HG03280 (cell line): Measurements from ENCODE around the gene ELP4.

ENCODE experiments used
- ATAC-seq: cut with Tn5 transposase; IDR thresholded peaks from one replicate; pipeline ENCODE4 v1.9.1; 2021; ENCODE audit warnings: mild to moderate bottlenecking, moderate library complexity; ENCODE audit not compliant: unreplicated experiment

ELP4 gene

DNA sequence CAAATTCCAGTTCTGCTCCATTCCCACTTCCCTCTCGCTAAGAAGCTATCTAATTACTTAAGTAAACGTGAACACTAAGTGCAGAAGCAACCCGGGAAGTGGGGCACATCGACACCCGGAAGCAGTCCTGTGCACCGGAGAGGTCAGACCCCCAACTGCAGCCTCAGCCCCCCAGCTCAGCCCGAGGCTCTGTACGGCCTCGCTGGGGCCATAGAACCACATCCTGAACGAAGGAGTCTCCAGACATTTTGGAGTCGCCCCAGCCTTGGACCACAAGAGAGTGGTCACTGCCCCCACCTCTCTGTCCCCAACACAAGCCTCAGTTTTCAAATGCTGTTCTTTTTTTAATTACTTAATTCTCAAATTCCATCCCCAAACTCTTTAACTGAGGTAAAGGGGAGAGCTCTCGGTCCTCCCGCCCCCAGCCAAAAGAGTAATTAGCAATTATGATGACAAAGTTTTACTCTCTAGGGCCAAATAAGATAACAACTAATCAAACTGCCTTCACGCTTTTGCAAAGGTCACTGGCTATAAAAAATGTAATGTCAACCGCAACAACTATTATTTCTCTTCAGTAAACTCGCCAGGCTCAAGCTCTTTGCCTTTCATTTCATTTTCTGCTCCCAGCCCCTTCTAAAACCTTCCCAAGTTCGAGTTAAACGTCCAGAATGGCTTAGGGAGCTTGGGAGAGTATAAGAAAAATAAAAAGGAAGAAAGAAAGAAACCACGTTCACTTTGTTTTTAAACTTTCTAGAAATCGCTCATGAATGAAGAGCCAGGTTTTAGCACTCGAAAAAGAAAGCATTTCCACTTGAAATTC lies 299.4 kb downstream of the ELP4 start:
- no peak for ATAC-seq

DNA sequence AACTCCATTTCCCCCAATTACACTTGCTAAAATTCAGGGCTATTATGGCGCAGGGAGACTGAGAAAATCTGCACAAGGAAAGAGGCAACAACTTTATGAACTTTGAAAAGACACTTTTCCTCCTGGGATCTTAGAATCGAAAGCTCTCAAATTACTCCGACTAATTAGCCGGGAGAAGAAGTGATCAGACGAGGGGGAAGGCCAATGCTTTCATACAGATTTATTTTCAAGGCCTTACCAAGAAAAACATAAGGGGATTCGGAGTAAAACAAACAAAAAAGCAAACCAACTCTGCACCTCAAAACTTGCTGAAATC lies 299.9 kb downstream of the ELP4 start:
- ATAC-seq, result no peak

DNA sequence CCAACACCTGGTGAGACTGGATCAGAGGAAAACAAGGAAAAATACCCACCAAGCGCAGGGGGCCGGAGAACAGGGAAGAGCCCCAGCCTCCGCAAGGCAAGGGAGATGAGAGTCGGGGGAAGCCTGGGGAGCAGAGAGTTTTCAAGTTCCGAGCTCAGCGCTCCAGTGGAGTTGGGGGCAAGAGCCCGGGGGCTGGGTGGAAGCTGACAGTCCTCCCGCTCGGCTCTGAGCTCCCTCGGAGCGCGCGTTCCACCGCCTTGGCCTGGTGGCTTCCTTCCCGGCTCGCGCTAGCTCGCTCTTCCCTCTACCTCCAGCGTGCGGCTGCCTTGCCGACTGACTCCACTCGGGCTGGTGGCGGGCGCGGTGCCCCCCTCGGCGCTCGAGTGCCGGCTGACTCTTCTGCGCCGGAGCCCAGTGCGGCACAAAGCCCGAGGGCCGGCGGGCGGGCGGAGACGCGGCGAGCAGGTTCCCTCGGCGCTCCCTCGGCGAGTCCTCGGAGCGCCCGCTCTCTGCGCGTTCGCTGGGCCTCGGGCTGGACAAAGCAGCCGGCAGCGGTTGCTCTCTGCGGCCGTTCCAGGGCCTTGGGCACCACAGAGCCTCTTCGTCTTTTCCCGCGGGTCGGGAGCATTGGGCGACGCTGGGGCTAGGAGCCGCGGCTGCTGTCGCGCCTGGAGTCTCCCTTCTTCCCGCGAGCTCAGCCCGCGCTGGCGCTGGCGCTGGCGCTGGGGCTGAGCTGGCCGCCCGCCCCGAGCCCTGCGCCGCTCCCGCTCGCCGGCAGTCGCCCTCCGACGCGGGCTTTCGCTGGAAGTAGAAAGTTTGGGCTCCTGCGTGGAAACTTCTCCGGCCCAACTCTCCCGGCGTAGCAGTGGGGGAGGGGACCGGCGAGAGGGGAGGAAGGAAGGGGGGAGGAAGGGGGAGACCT lies 300.6 kb downstream of the ELP4 start:
- no peak for ATAC-seq

DNA sequence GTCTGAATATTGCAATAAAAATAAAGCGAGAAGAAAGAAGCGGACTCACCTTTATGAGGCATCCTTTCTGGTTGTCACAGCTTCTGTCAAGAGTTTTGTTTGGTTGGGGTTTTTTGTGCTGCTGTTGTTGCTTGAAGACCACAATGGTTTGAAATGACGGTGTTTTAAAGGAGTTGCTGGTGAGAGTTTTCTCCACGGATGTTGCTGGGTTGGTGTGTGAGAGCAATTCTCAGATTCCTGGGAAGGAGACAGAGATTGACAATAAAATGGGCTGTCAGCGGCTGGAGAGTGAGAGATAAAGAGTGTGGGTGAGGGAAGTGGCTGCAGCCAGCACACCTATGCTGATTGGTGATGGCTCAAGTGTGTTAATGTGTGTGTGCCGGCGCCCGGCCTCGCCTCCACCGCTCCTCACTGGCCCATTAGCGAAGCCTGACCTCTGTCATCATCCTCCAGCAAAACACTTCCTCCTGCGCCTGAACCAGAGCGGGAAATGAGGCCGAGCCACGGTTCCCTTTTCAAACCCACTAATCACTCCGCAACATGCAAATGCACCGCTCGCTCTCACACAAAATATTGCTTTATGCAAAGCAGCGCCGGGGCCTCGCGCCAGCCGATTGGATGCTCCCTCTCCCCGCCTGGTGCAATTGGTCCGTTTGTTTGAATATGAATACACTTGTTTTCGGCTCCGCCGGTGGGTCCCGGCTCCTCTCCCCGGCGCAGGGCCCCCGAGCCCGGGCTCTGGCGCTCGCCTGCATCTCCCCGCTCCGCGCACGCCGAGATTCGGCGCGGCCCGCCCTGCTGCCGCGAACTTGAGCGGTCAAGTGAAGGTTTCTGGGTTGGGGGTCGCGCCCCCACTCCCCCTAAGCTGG lies 301.4 kb downstream of the ELP4 start, which contains the start of gene PAX6:
TSS of gene PAX6 (minus strand) at position 544 of the 869 bp plus-strand sequence. CDS start 4,911 bp downstream, outside the sequence.
- ATAC-seq, result peak; percentile 58

DNA sequence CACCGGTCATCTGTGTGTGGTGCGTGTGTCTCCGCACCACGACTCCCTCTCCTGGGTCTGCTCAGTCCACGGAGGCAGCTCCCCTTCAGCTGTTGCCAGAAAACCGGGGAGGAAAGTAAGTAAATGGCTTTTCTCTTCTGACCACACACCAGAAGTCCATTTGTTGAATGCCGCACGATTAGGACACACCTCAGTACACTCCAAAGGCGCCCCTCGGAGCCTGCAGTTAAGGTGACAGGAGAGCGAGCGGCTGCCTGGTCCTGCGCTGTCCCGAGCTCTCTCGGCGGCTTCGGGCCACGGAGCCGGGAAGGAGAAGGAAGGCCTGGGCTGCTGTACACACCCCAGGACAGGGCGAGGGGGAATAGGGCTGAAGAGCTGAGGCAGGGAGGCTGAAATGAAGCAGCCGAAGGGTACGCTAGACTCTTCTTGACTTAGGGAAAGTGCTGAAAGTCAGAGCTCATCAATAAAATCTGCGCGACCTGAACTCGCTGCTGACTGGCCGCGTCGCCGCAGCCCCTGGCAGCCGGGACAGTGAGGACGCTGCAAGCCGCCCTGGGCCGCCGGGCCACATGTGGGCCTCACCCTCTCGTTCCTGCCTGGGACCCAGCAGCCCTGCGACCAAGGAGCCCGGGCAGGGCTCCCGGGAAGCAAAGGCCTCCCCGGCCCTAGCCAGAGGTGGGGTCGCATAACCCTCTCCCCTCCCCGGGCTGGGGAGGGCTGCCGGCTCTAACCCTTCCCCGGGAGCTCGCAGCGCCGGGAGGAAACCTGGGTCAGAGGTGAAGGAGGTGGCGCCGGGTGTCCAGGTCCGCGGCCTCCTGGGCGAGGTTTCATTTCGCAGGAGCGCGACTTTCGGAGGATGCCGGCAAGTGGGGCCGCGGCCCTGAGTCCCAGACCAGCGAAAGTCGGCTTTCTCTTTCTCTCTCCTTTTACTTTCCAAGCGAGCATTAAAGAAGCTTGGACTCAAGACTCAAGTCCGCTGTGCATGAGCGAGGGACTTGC lies 303.1 kb downstream of the ELP4 start:
- no peak for ATAC-seq

DNA sequence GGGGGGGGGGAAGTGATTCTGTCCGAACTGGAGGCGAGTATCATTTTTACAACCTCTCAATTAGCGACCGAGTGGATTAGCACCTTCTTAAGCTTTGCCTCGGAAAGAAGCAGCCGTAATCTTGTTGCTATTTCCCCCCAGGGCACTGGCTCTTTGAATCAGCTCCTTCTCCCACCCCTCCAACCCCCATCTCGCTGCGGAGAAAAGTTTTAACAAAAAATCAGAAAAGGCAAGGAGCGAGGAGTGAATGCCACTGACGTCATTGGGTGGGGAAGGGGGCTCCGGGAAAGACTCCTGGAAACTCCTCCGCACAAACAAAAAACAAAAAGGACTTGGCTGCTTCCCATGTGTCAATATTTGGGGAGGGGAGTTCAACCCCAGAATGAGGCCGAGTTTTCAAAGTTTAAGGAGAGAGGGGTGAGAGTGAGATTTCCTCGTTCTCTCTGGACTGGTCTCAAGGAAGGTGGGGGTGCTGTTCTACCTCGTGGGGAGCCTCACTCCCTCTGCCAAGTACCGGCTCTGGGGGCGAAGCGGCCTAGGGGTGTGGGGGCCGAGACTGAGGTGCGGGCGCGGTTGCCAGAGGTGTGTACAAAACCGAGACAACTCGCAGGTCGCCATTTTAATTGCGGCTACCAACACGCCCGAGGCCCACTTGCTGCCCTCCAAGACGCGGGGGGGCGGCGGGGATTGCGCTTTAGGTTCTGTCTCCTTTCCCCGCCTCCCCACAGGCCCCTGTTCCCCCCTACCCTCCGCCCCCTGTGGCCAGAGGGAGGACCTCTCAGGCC lies 304.0 kb downstream of the ELP4 start:
- ATAC-seq, result no peak

DNA sequence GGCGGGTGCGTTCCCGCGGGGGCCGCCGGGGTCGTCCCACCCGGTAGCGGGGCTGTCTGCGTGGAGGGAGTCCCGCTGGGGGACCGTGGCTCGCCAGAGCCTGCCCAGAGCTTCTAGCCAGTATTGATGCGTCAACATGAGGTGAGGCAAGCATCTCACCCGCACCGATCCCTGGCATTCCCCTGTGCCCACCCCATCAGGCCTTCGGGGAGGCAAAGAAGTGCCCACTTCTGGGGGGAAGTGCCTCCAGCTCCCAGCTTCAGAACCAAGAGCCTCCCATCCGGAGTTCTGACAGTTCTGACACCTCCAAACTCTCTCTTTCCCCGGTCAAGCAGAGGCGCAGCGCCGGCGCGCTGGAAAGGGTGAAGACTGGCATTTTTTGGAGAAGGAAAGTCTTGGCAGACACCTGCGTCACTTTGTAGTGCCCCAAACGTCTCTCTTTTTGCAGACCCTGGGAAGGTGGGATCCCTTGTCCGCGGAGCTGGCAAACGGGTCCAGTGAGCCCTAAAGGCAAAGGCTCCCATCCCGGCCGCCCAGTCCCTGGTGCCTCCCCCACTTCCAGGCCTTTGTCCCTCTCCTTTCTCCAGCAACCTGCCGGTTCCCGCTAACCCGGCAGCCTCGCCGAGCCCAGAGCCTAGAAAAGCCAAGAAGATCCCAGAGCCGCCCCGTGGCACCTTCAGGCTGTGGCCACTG lies 304.8 kb downstream of the ELP4 start:
- no peak for ATAC-seq

DNA sequence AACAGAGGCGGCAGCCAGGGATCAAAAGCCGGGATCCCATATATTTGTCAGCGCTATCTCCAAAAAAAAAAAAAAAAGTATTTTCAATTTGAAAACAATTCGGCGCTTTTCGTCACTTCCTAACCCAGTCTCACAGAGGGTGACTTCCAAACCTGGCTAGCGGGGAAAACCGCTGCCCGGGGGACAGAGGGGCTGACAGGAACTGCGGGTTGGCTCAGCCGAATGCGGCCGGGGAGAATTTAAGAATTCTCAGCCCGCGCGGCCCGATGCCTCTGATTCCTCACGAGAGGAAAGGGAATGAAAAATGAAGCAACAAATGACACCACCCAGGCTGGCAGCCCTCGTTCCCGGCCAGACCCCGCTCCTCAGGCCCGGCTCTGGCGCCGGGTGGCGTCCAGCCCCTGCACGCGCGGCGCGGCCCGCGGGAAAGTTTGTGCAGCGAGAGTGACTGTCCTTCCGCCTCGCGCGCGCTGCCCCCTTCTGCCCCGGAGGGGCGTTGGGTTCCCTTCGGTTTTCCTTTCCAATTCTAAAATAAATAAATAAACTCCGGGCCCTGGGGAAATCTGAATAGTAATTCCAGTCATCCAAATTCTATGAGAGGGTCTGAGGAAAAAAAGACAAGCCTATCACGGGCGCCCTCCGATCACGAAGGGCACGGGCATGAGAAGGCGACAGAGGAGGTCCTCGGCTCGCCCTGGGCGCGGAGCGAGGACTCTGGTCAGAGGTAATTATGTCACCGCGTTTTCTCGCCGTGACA lies 306.3 kb downstream of the ELP4 start:
- no peak for ATAC-seq

DNA sequence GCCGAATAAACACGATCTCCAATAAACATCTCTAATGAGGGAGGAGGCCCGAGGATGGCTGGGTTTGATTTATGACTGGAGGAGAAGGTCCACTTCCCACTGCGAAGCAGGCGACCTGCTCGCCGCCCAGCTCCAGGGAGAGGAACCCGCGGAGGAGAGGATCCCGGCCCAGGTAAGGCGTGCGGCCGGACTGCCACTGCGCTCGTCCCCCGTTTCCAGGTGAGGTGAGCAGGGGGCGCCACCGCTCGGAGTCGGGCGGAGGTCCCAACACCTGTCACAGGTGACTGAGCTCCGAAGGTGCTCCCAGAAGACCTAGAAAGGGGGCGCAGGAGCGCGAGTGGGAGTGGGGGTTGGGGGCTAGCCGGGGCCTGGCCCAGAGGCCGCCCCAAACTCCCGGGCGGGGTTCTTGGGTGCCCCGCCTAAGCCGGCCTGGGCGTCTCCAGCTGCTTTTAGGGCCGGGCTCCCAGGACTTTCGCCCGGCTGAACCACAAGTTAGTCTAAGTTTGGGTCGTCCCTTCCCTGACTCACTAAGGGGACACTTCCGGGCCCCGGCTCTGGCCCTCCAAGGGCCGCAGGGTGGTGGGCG lies 307.0 kb downstream of the ELP4 start:
- no peak for ATAC-seq

DNA sequence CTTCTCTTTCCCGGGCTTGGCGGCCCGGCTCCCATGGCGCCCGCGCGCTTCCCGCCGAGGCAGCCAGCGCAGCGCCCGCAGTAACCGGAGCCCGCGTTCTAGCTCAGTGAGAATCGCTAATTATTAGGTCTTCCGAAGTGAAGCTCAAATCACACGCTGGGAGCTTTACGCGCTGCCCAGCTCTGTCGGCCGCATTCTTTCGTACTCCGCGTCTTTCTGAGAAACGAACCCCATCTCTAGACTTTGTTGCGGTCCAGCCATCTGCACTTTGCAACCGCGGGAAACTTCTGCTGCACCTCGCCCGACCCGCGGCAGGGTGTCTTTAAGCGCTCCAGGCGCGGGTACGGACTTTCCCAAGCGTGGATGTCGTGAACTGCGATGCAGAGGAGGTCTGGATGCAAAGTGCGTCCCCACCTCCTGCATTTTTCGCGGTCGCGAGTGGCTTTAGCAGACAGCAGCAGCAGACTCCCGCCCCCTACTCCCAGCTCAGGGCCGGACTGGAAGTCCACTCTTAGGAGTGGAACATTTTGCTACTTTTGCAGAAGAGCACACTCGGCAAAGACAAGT lies 307.6 kb downstream of the ELP4 start:
- ATAC-seq, result no peak

DNA sequence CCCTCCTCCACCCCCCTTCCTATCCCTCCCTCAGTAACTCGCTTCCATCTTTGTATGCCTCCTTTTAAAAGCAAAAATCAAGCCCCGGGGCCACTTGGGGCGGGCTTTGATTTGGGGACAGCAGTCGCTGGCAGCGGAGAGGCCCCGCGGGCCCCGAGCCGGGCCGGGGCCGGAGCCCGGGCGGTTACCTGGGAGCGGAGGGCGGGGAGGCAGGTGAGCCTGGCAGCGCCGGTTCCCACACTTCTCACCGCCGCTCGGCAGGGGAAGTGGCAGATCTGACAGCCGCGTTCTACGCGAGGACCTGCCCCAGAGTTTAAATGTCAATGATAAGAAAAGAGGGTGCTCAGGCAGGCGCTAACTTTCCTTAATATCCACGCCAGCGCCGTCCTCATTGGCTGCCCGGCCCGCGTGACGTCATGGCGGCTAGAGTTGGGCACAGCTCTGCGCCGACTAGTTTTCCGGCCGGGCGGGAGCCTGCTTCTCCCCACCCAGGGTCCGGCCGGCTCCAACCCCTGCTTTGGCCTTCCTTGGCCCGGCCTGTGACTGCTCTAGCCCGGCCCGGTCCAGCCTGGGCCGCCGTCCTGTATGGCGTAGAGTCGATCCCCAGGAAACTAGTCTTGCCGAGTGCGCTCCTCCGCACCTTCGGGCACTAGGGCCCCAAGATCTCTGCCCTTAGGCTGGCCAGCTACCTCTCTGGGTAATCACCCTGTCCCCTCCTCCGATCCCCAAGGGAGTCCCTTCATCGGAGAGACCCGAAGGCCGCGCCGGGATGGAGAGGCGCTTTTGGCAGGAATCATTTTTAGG lies 308.3 kb downstream of the ELP4 start:
- no peak for ATAC-seq

DNA sequence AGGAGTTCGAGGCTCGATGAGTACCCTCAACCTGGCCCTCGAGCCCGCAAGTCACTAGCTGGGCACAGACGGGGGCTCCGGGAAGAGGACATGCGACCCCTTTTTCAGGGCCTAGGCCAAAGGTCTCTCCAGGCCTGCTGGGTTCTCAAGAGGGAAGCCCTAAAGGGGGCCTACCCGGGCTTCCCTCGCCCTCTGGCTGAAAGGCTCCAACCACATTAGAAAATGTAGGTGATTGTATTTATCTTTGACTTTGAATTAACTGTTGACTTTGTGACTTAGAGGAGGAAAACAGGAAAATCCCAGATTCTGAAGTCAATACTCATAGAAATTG lies 308.8 kb downstream of the ELP4 start:
- ATAC-seq, result no peak

DNA sequence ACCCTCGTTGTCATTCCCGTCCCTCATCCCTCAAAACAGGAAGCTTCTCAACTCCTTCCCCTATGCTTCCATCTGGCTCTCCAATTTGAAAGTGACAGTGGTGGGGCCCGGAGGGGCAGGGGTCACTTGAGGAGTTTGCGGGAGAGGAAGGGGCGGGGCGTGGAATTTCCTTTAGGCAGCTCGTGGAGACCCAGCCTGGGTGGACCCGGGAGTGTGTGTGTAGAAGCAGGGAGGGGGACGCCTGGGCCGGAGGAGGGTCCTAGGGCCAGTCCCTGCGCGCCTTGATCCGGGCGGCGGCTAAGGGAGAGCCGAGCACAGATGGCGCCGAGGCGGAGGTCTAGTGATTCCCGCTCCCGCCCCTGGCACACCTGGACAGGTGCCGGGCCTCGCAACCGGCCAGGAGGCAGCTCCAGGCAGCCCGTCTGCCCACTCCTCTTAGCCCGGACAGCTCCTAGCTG lies 309.3 kb downstream of the ELP4 start:
- ATAC-seq, result no peak

DNA sequence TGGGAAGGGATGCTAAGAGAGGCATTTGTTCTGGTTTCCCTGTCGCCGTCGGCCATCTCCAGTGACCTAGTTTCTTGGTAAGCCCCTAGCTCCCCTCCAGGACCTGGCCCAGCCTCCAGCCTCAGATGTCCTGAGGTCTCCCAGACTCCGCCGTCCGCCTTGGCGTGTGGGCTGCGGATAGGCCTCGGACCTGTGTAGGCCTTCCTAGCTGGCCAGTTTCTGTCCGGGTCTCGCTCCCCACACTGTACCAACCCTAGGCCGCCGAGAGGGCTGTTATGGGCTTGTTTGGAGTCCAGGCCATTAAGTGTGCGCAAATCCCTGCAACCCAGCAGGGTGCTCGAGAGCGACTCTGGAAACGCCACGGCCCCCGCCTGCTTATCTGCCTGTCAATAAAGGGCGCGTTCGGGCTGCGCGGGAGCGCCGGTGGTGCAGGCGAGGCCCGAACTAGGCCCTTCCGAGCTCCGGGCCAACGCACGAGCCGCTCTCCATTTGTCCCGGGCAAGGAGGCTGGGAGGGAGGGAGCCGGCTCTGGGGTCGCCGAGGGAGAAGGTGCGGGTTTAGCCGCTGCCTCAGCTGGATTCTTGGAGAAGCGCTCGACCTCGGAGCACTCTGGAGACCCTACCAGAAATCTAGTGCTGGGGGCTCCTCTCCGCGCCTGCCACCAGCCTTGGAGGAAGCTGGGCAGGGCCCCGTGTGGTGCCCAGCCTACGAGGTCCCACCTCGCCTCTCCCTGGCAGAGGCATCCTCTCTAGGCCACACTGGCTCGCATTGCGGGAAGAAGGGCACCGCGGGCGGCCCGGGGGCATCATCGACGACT lies 310.3 kb downstream of the ELP4 start:
- ATAC-seq, result no peak

DNA sequence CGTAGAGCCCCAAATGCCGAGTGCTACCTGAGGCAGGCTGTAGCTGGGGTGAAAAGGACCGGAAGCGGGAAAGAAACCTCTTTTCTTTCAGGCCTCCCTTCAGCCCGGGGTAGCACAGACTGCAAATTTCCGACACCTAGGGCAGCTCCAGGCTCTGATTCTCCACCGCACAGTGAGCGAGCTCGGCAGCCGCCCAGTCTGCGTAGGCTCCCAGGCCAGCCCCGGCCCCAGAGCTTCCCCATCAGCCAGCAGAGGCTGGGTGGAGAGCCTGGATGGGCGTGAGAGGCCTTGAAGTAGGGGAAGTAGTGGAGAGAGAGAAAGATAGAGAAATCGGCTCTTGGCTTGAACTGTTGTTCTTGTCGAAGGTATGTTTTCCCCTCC lies 310.9 kb downstream of the ELP4 start:
- ATAC-seq, result no peak
